Activated CD4-positive, alpha-beta T cell treated with anti-CD3 and anti-CD28 coated beads for 36 hours (primary cell): ENCODE measurements around the gene ST14. TPM values are rescaled to one million over a fixed set of nuclear protein-coding genes. Genes with fewer than 3 reads are reported as not detected.
"Not testable (repeated sequence)": the region's sequence is repeated elsewhere in the genome, so short reads cannot be mapped to it uniquely, and the experiment has no call there.

ENCODE experiments used
- ATAC-seq: fragments of 200-7000 bp; cut with Tn5 transposase; one replicate; pipeline ENCODE4 v1.10.0; 2021; ENCODE audit warnings: mild to moderate bottlenecking, moderate library complexity
- CTCF ChIA-PET: fragments of 350-600 bp; sonication (Branson Sonifier 250); formaldehyde crosslinking; loops from one replicate; lab custom pipeline; 2021; ENCODE audit warnings: antibody characterized with exemption; lab: Charles Lee
- POLR2A ChIA-PET: fragments of 350-600 bp; sonication (Branson Sonifier 250); formaldehyde crosslinking; loops from one replicate; lab custom pipeline; 2021; ENCODE audit warnings: antibody characterized with exemption, inconsistent platforms; lab: Charles Lee
- DNase-seq: peaks from one replicate; pipeline ENCODE4 v3.0.0-alpha.2; 2020
- H3K27ac Mint-ChIP-seq: one replicate; pipeline ENCODE4 v1.8.0; 2021; ENCODE audit warnings: mixed read lengths
- H3K27me3 Mint-ChIP-seq: one replicate; pipeline ENCODE4 v1.8.0; 2021; ENCODE audit warnings: mixed read lengths
- H3K36me3 Mint-ChIP-seq: one replicate; pipeline ENCODE4 v1.8.0; 2021; ENCODE audit warnings: low read depth, mixed read lengths
- H3K4me1 Mint-ChIP-seq: one replicate; pipeline ENCODE4 v1.8.0; 2021; ENCODE audit warnings: mixed read lengths
- H3K4me3 Mint-ChIP-seq: one replicate; pipeline ENCODE4 v1.8.0; 2021; ENCODE audit warnings: mild to moderate bottlenecking, moderate library complexity, mixed read lengths
- H3K9me3 Mint-ChIP-seq: one replicate; pipeline ENCODE4 v1.8.0; 2021; ENCODE audit warnings: low read depth, mixed read lengths
- intact Hi-C, 2 experiments: fragments of 100-400 bp; cut with DNase I in 1 of 2; cut with micrococcal nuclease in 1 of 2; formaldehyde crosslinking; loops; one replicate each; pipeline versions ENCODE4 v1.14.2 to v1.15.1; 2022 to 2024; cut with DNase I, micrococcal nuclease
- total RNA-seq, 2 experiments: library from RNA; stranded (reverse); gene quantifications; one replicate each; pipeline ENCODE4 v1.2.3, GENCODE V29; 2021

Gene ST14
- total RNA-seq, 2 experiments from 2014 or later: not detected

- ChIA-PET POLR2A (no interaction called here), CTCF (interaction anchor here (1.1 kb wide), 1 partner anchor 32 kb away, joined by 6 read pairs; no protein-coding TSS in a partner anchor)
- Mint-ChIP-seq H3K4me1 (peaks cover 29% of the 10 kb centered on the region), H3K36me3 (peaks cover 3% of the 10 kb centered on the region), H3K27ac (no peak overlapping the region), H3K9me3 (no peaks in the 10 kb centered on the region), H3K27me3 (no peaks in the 10 kb centered on the region), H3K4me3 (no peak overlapping the region)
- intact Hi-C loops: no loop called here
- ATAC-seq: peak; percentile 51
- DNase-seq: no peak
Measured at GRCh38 chr11:130244848-130245247, 85.3 kb downstream of the ST14 start.

GRCh38 chr11:130245375-130245774 lies 85.8 kb downstream of the ST14 start:
- intact Hi-C loops: not testable (repeated sequence)

GRCh38 chr11:130246270-130246669 lies 86.7 kb downstream of the ST14 start:
- Mint-ChIP-seq H3K27me3 (no peaks in the 10 kb centered on the region), H3K36me3 (peaks cover 11% of the 10 kb centered on the region), H3K4me3 (no peak overlapping the region), H3K4me1 (peaks cover 38% of the 10 kb centered on the region), H3K9me3 (no peaks in the 10 kb centered on the region), H3K27ac (no peak overlapping the region)
- DNase-seq (no peak), ATAC-seq (peak; percentile 19)
- POLR2A ChIA-PET: no interaction called here
- intact Hi-C loops: no loop called here
- CTCF ChIA-PET: no interaction called here

More at GRCh38 chr11:130245375-130245774, 85.8 kb downstream of the ST14 start:
- H3K9me3 Mint-ChIP-seq, POLR2A ChIA-PET, H3K36me3 Mint-ChIP-seq, H3K27me3 Mint-ChIP-seq, H3K27ac Mint-ChIP-seq, ATAC-seq, DNase-seq, H3K4me3 Mint-ChIP-seq: not testable (repeated sequence)
- peaks cover 30% of the 10 kb centered on the region for H3K4me1 Mint-ChIP-seq
- CTCF ChIA-PET: interaction anchor here (0.6 to 1.1 kb wide), 2 partner anchors 32 to 617 kb away, joined by 3 to 6 read pairs; no protein-coding TSS in a partner anchor

GRCh38 chr11:130246738-130247137 lies 87.2 kb downstream of the ST14 start:
- Mint-ChIP-seq H3K9me3 (no peaks in the 10 kb centered on the region), H3K27me3 (no peaks in the 10 kb centered on the region), H3K36me3 (peaks cover 14% of the 10 kb centered on the region), H3K4me3 (no peak overlapping the region), H3K4me1 (peaks cover 39% of the 10 kb centered on the region), H3K27ac (no peak overlapping the region)
- intact Hi-C loops: no loop called here
- DNase-seq: no peak
- ChIA-PET CTCF (no interaction called here), POLR2A (no interaction called here)
- peak; percentile 63 for ATAC-seq

DNA sequence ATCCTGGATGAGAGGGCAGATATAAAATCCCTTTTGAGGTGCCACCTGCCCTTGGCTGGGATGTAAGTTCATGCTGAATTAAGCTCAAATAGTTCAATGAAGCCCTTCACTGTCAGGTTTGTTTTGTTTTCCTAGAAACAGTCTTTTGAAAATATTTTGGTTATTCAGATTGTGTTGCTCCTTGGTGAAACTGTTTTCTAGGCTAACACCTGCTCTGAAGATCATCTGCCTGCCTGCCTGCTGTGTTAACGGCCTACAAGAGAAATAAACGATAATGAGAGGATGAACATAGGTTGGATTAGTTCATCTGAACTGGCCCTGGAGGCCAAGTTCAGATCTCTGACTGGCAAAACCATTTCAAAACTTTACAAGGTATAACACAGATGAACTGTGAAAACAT lies 87.7 kb downstream of the ST14 start:
- Mint-ChIP-seq H3K36me3 (peaks cover 20% of the 10 kb centered on the region), H3K27me3 (no peaks in the 10 kb centered on the region), H3K9me3 (peaks cover 5% of the 10 kb centered on the region), H3K4me3 (no peak overlapping the region), H3K4me1 (peaks cover 39% of the 10 kb centered on the region), H3K27ac (no peak overlapping the region)
- ChIA-PET CTCF (no interaction called here), POLR2A (no interaction called here)
- DNase-seq: no peak
- intact Hi-C loops: no loop called here
- ATAC-seq: no peak

GRCh38 chr11:130249371-130249770 lies 89.8 kb downstream of the ST14 start:
- Mint-ChIP-seq H3K36me3 (peaks cover 35% of the 10 kb centered on the region), H3K9me3 (peaks cover 13% of the 10 kb centered on the region), H3K4me1 (peaks cover 33% of the 10 kb centered on the region), H3K27ac (no peak overlapping the region), H3K27me3 (no peaks in the 10 kb centered on the region), H3K4me3 (no peak overlapping the region)
- intact Hi-C loops: no loop called here
- POLR2A ChIA-PET: no interaction called here
- DNase-seq (no peak), ATAC-seq (no peak)
- CTCF ChIA-PET: no interaction called here

- H3K9me3 Mint-ChIP-seq: peaks cover 13% of the 10 kb centered on the region
- intact Hi-C loops, H3K27ac Mint-ChIP-seq, ATAC-seq, DNase-seq, POLR2A ChIA-PET, H3K4me3 Mint-ChIP-seq, CTCF ChIA-PET, H3K27me3 Mint-ChIP-seq: not testable (repeated sequence)
- peaks cover 32% of the 10 kb centered on the region for H3K4me1 Mint-ChIP-seq
- H3K36me3 Mint-ChIP-seq: peaks cover 35% of the 10 kb centered on the region
Measured at GRCh38 chr11:130249929-130250328, 90.3 kb downstream of the ST14 start.

DNA sequence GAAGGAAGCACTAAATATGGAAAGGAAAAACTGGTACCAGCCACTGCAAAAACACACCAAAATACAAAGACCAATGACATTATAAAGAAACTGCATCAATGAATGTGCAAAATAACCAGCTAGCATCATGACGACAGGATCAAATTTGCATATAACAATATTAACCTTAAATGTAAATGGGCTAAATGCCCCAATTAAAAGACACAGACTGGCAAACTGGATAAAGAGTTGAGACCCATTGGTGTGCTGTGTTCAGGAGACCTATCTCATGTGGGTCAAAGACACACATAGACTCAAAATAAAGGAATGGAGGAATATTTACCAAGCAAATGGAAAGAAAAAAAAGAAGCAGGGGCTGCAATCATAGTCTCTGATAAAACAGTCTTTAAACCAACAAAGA lies 92.2 kb downstream of the ST14 start:
- Mint-ChIP-seq H3K36me3 (peaks cover 46% of the 10 kb centered on the region), H3K9me3 (peaks cover 17% of the 10 kb centered on the region), H3K4me1 (peaks cover 21% of the 10 kb centered on the region)
- POLR2A ChIA-PET, H3K27me3 Mint-ChIP-seq, ATAC-seq, DNase-seq, H3K4me3 Mint-ChIP-seq, intact Hi-C loops, H3K27ac Mint-ChIP-seq: not testable (repeated sequence)
- CTCF ChIA-PET: interaction anchor here (1.3 kb wide), 1 partner anchor 10 kb away, joined by 3 read pairs; no protein-coding TSS in a partner anchor

Other genes with a start within 250 kb of the ST14 start
- 10 to 100 TPM; 15.4 to 17.3 TPM for gene PRDM10, start 156.9 kb upstream of the ST14 start, total RNA-seq
- 10 to 100 TPM; 34.6 to 40.2 TPM for gene APLP2, start 89.9 kb upstream of the ST14 start, total RNA-seq
- 10 to 100 TPM; 38.2 to 49.4 TPM for gene ZBTB44, start 155.1 kb downstream of the ST14 start, total RNA-seq